H9 (cell line): ENCODE results near the gene JARID2. TPM values are rescaled to one million over a fixed set of nuclear protein-coding genes. Genes with fewer than 3 reads are reported as not detected.

Source experiments
- DNase-seq: peaks from one replicate; pipeline ENCODE4 v3.0.0-alpha.2; 2017
- H2AFZ ChIP-seq: one replicate; pipeline ENCODE4 v1.6.1; 2013; ENCODE audit warnings: mild to moderate bottlenecking, low read length, control low read depth, moderate library complexity
- H2AK5ac ChIP-seq: 2 replicates; pipeline ENCODE4 v1.6.1; 2013; ENCODE audit warnings: low read length, control low read depth, mixed read lengths; ENCODE audit not compliant: insufficient read length
- H2BK120ac ChIP-seq: one replicate; pipeline ENCODE4 v1.6.1; 2013; ENCODE audit warnings: low read depth, mild to moderate bottlenecking, low read length, control low read depth, inconsistent platforms; ENCODE audit not compliant: poor library complexity, severe bottlenecking
- H2BK12ac ChIP-seq: 2 replicates; pipeline ENCODE4 v1.6.1; 2013; ENCODE audit warnings: low read length, control low read depth, mixed read lengths, low read depth; ENCODE audit not compliant: insufficient read length
- H2BK15ac ChIP-seq: 2 replicates; pipeline ENCODE4 v1.6.1; 2013; ENCODE audit warnings: low read depth, low read length, control low read depth
- H2BK20ac ChIP-seq: one replicate; pipeline ENCODE4 v1.6.1; 2013; ENCODE audit warnings: low read depth, mild to moderate bottlenecking, low read length, control low read depth, inconsistent platforms; ENCODE audit not compliant: poor library complexity, severe bottlenecking
- H2BK5ac ChIP-seq: 2 replicates; pipeline ENCODE4 v1.6.1; 2013; ENCODE audit warnings: low read length, control low read depth, mixed read lengths; ENCODE audit not compliant: insufficient read length
- H3K14ac ChIP-seq: 2 replicates; pipeline ENCODE4 v1.6.1; 2013; ENCODE audit warnings: low read length, control low read depth; ENCODE audit not compliant: insufficient read depth
- H3K18ac ChIP-seq: 2 replicates; pipeline ENCODE4 v1.6.1; 2013; ENCODE audit warnings: low read depth, mild to moderate bottlenecking, mixed read lengths, low read length, control low read depth; ENCODE audit not compliant: insufficient read length
- H3K23ac ChIP-seq: 2 replicates; pipeline ENCODE4 v1.6.1; 2013; ENCODE audit warnings: low read length, control low read depth, mixed read lengths, low read depth; ENCODE audit not compliant: insufficient read length
- H3K23me2 ChIP-seq: 2 replicates; pipeline ENCODE4 v1.6.1; 2013; ENCODE audit warnings: low read depth, mild to moderate bottlenecking, mixed read lengths, low read length, control low read depth; ENCODE audit not compliant: insufficient read length, poor library complexity, severe bottlenecking
- H3K27ac ChIP-seq: 2 replicates; pipeline ENCODE4 v1.5.1; 2013; ENCODE audit warnings: low read length, control low read depth, mixed read lengths, low read depth; ENCODE audit not compliant: insufficient read length
- H3K27me3 ChIP-seq: 2 replicates; pipeline ENCODE4 v1.6.1; 2013; ENCODE audit warnings: low read length, control low read depth, inconsistent platforms; ENCODE audit not compliant: insufficient read depth
- H3K4ac ChIP-seq: 2 replicates; pipeline ENCODE4 v1.6.1; 2013; ENCODE audit warnings: low read depth, mild to moderate bottlenecking, control low read depth, inconsistent platforms, low read length, moderate library complexity
- H3K4me1 ChIP-seq: 2 replicates; pipeline ENCODE4 v1.6.1; 2013; ENCODE audit warnings: low read length, control low read depth, inconsistent platforms; ENCODE audit not compliant: insufficient read depth
- H3K4me2 ChIP-seq: 2 replicates; pipeline ENCODE4 v1.6.1; 2013; ENCODE audit warnings: low read length, control low read depth, mixed read lengths; ENCODE audit not compliant: insufficient read length, insufficient read depth
- H3K56ac ChIP-seq: 2 replicates; pipeline ENCODE4 v1.6.1; 2013; ENCODE audit warnings: low read depth, mild to moderate bottlenecking, mixed read lengths, low read length, control low read depth; ENCODE audit not compliant: insufficient read length
- H3K79me1 ChIP-seq: 2 replicates; pipeline ENCODE4 v1.6.1; 2013; ENCODE audit warnings: low read depth, mild to moderate bottlenecking, moderate library complexity, low read length, control low read depth, inconsistent platforms; ENCODE audit not compliant: insufficient read depth, poor library complexity, severe bottlenecking
- H3K79me2 ChIP-seq: 2 replicates; pipeline ENCODE4 v1.6.1; 2013; ENCODE audit warnings: low read length, control low read depth, inconsistent platforms; ENCODE audit not compliant: insufficient read depth
- H3K9ac ChIP-seq: 2 replicates; pipeline ENCODE4 v1.6.1; 2013; ENCODE audit warnings: low read length, control low read depth, mixed read lengths; ENCODE audit not compliant: insufficient read length; ENCODE audit errors: extremely low read depth
- H3K9me3 ChIP-seq: one replicate; pipeline ENCODE4 v1.6.1; 2013; ENCODE audit warnings: low read depth, low read length, inconsistent platforms; ENCODE audit not compliant: control insufficient read depth
- H3T11ph ChIP-seq: one replicate; pipeline ENCODE4 v1.6.1; 2013; ENCODE audit warnings: mild to moderate bottlenecking, low read length, control low read depth, inconsistent platforms
- H4K20me1 ChIP-seq: one replicate; pipeline ENCODE4 v1.6.1; 2013; ENCODE audit not compliant: control insufficient read depth, insufficient read length, insufficient read depth
- H4K5ac ChIP-seq: 2 replicates; pipeline ENCODE4 v1.6.1; 2013; ENCODE audit warnings: low read depth, mild to moderate bottlenecking, mixed read lengths, low read length, control low read depth; ENCODE audit not compliant: insufficient read length
- H4K8ac ChIP-seq: replicated peaks from 2 replicates; pipeline ENCODE4 v1.6.1; 2013; ENCODE audit warnings: low read length, control low read depth, mixed read lengths, low read depth; ENCODE audit not compliant: insufficient read length
- H4K91ac ChIP-seq: 2 replicates; pipeline ENCODE4 v1.6.1; 2013; ENCODE audit warnings: low read depth, mild to moderate bottlenecking, moderate library complexity, mixed read lengths, low read length, control low read depth; ENCODE audit not compliant: insufficient read length
- H3K27ac Mint-ChIP-seq, 3 experiments: 2 replicates in 2 of 3; 3 replicates in 1 of 3; pipeline ENCODE4 v1.8.0; 2020 to 2021; ENCODE audit warnings: mixed read lengths in 3 of 3, mild to moderate bottlenecking in 1 of 3, moderate library complexity in 1 of 3
- H3K27me3 Mint-ChIP-seq: 2 replicates; pipeline ENCODE4 v1.8.0; 2021; ENCODE audit warnings: low read depth, mild to moderate bottlenecking, moderate library complexity, mixed read lengths
- H3K36me3 Mint-ChIP-seq, 3 experiments: 2 replicates in 2 of 3; 3 replicates in 1 of 3; pipeline ENCODE4 v1.8.0; 2020 to 2021; ENCODE audit warnings: low read depth in 3 of 3, mixed read lengths in 3 of 3; ENCODE audit not compliant: insufficient read depth in 1 of 3
- H3K4me1 Mint-ChIP-seq, 2 experiments: 2 replicates each; pipeline ENCODE4 v1.8.0; 2020; ENCODE audit warnings: mixed read lengths in 2 of 2
- H3K4me3 Mint-ChIP-seq, 2 experiments: 2 replicates in 1 of 2; 3 replicates in 1 of 2; pipeline ENCODE4 v1.8.0; 2020 to 2021; ENCODE audit warnings: mild to moderate bottlenecking in 2 of 2, mixed read lengths in 2 of 2, moderate library complexity in 1 of 2
- H3K9me3 Mint-ChIP-seq, 2 experiments: 2 replicates in 1 of 2; 3 replicates in 1 of 2; pipeline ENCODE4 v1.8.0; 2020; ENCODE audit warnings: mild to moderate bottlenecking in 2 of 2, mixed read lengths in 2 of 2, moderate library complexity in 1 of 2
- CTCF ChIP-seq: fragments of 200-600 bp; sonication (generic); conservative IDR thresholded peaks from 3 replicates; pipeline ENCODE4 v1.8.0; 2021; ENCODE audit warnings: antibody characterized with exemption, mild to moderate bottlenecking
- WGBS: extraction: QIAGEN DNeasy Blood & Tissue Kit; methylation state at CpG from one replicate; pipeline ENCODE4 v1.1.7; 2013; ENCODE audit warnings: missing lambda C conversion rate, low lambda C conversion rate, mixed read lengths; ENCODE audit not compliant: insufficient read length; ENCODE audit errors: extremely low coverage; 5-methylcytosine and 5-hydroxymethylcytosine counted together
- total RNA-seq: library from RNA; stranded (reverse); gene quantifications from 2 replicates; pipeline ENCODE4 v1.2.1, GENCODE V29; 2021

Gene JARID2
- total RNA-seq, 1 experiment from 2014 or later, result 174 TPM

DNA sequence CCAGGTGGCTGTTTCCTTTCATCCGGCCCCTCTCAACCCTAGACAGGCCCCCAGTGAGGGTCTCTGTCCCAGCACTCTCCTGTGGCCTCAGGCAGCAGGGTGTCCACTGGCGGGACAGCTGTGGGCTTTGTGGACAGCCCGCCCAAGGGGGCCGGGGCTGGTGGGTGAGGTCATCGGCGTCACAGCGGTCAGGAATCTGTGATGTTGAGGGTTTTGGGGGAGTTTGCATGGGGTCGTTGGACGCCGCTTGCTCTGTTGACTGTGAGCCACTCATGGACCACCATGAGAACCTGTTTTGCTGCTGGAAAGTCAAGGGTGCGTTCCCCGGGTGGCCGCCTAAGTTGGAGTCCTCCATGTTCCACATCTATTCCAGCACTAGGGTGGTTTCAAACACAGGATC, 270.5 kb downstream of the JARID2 start:
- WGBS, result no CpG with 5 or more reads among the region's 13 CpGs
- H3K4me3 Mint-ChIP-seq, result no peak overlapping the region
- no peak overlapping the region for H4K8ac ChIP-seq
- no peak overlapping the region for H3K23ac ChIP-seq
- no peak overlapping the region for H2BK5ac ChIP-seq
- no peak overlapping the region for H2BK15ac ChIP-seq
- DNase-seq, result no peak
- H4K91ac ChIP-seq, result no peak overlapping the region
- no peaks in the 10 kb centered on the region for H3K27me3 ChIP-seq
- H3K36me3 Mint-ChIP-seq, result peaks cover 79 to 98% (median 97%) of the 10 kb centered on the region in 3 experiments
- no peak overlapping the region for H3K14ac ChIP-seq
- no peak overlapping the region for H3K4me2 ChIP-seq
- H3K79me2 ChIP-seq, result no peaks in the 10 kb centered on the region
- TF ChIP-seq CTCF, result no peak
- H3K79me1 ChIP-seq, result no peaks in the 10 kb centered on the region
- H2BK20ac ChIP-seq, result no peak overlapping the region
- H2AFZ ChIP-seq, result no peak overlapping the region
- no peak overlapping the region for H4K5ac ChIP-seq
- no peaks in the 10 kb centered on the region; the same call in 1 of the 2 replicates for H3K27me3 Mint-ChIP-seq
- H3T11ph ChIP-seq, result no peak overlapping the region
- no peaks in the 10 kb centered on the region for H3K23me2 ChIP-seq
- H3K4me1 Mint-ChIP-seq, result no peaks in the 10 kb centered on the region; a peak in 1 of 4 replicates
- H2BK120ac ChIP-seq, result no peak overlapping the region
- H3K9me3 ChIP-seq, result no peaks in the 10 kb centered on the region
- H2BK12ac ChIP-seq, result no peak overlapping the region
- H3K4me1 ChIP-seq, result no peaks in the 10 kb centered on the region
- no peak overlapping the region for H3K56ac ChIP-seq
- H3K27ac ChIP-seq, result no peak overlapping the region
- no peak overlapping the region for H3K9ac ChIP-seq
- no peak overlapping the region for H2AK5ac ChIP-seq
- H3K18ac ChIP-seq, result no peak overlapping the region
- H3K9me3 Mint-ChIP-seq, result no peaks in the 10 kb centered on the region
- H3K27ac Mint-ChIP-seq, result peak overlapping the region in 2 of 3 experiments; percentile 14 to 76; a peak in 1 of 7 replicates
- H4K20me1 ChIP-seq, result no peaks in the 10 kb centered on the region
- no peak overlapping the region for H3K4ac ChIP-seq
